ENCODE data around the gene NFXL1.

Gene NFXL1

GRCh38 chr4:47830265-47831025 lies 83.9 kb downstream of the NFXL1 start:
- DNase-seq, result no peak

GRCh38 chr4:47829438-47829837 lies 84.9 kb downstream of the NFXL1 start:
- DNase-seq, result no peak

- DNase-seq, result no peak
Measured at GRCh38 chr4:47827343-47828047, 86.9 kb downstream of the NFXL1 start.

GRCh38 chr4:47824840-47825239 lies 89.5 kb downstream of the NFXL1 start:
- no peak for DNase-seq

DNA sequence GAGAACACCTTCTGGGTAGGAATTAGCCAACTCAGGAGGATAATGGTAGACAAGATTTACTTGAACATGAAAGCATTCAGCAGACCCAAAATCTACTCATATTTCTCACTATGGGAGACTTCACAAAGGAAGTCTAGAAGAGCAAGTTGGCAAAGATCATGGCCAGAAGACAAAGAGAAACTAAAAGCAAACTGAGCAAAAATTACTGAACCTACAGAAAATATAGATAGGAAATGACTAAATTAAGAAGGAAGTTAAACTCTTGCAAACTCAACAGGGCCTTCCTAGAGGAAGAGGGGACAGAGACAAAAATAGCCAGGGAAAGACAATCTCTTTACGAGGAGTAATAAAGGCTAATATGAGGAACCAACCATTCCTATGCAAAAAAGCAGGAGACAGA lies 95.2 kb downstream of the NFXL1 start:
- no peak for DNase-seq

DNA sequence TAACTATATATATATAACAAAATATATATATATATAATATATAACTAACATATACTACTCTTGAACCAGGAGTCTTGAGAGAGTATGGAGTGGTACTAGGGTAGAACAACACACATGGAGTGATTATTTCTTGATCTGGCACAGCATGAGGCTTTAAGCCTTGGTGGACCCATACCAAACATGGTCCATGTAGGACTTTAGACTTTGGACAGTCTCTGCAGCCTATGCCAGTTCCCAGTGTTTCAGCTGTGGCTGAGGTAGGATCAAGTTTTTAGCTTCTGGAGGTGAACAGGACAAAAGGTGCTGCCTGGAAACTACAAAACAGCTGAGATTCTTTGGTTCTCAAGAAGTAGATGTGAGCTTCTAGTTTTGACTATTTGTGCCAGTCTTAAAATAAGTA lies 97.1 kb downstream of the NFXL1 start:
- DNase-seq, result no peak

DNA sequence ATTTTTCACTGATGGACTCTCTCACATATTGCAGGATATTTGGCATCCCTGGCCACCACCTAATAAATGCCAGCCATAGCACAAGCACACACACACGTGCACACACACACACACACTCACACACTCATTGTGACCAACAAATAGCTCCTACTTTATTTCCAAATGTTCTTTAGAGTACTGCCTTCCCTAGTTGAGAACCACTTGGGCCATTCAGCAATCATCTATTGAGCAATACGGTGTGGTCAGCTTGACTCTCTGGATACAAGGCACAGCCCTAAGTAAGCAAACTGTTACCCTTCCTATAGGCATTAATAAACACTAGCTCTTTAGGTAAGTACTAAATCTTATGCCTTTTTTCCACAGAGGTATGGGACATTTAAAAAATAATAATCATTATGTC lies 97.6 kb downstream of the NFXL1 start:
- DNase-seq, result no peak

DNA sequence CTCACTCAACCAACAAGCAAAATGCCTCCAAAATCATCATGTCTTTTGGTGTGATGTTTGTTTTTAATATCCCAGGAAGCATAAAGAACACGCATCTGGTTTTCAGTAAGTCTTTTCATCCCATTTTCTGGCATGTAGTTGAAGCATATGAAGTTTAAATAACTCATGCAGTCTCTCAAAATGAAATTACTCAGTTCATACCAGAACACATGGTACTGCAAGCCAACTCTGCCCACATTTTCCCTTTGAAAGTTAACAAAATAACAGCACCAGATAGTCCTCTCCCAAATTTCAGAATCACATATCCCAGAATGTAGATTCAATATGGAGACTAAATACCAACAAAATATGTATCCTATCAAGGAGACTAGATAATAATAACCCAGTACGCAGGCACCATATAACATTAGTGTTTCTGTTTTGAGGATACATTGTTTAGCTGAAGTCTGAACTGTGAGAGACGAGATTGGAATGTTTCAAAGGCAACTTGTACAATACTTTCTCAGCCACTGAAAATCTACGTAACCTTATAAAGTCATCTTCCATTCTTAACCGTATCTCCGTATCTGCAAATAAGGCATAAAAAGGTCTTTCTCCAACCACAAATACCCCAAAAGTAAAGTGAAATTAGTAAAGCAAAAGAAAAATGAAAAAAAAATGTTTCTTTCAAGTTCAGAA lies 99.6 kb downstream of the NFXL1 start:
- DNase-seq, result no peak

DNA sequence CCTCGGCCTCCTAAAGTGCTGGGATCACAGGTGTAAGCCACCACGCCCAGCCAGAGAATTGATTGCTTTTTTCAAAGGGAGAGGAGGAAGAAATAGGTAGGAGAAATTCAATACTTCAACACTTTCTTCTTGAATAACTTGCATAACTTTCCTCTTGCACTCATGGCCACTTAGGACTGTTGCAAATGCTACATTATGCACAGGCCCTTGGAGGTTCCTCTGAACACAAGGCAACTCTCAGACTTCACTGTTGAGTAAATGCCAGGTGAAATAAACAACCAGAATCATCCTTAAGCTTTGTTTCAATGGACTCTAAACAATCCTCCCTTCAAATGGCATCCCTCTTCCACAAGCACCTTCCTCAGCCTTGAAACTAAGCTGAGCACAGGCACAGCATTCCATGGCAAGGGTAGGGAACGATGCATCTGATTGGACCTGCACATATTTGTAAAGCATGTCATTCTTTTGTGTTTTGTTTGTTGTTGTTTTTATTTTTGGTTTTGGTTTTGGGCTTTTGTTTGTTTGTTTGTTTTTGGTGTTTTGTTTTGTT lies 104.7 kb downstream of the NFXL1 start:
- DNase-seq, result no peak

GRCh38 chr4:47804598-47804997 lies 109.8 kb downstream of the NFXL1 start:
- no peak for DNase-seq

DNA sequence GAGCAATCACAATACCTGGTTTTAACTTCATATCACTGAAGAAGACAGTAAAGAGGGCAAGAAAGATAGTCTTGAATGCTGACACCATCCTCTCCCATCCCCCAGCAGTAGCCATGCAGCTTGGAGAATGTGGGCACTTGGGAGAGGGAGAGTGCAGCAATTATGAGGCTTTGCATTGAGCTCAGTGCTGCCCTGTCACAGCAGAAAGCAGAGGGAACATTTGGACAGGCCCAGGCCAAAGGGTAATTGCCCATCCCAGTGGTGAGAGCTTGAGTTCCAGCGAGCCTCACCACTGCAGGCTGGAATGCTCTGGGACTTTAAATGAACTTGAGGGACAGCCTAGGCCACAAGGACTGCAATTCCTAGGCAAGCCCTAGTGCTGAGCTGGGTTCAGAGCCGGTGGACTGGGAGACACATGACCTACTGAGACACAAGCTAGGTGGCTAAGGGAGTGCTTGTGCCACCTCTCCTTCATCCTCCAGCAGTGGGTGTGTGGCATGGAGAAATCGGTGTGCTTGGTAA lies 112.8 kb downstream of the NFXL1 start:
- no peak for DNase-seq

GRCh38 chr4:47798165-47798564 lies 116.2 kb downstream of the NFXL1 start:
- no peak for DNase-seq

Measured in midbrain (tissue), 1 donor.